ENCODE measurements around the gene INSRR.

INSRR gene

GRCh38 chr1:156858959-156859522 lies at the start of gene INSRR:
INSRR (minus strand) TSS chr1:156859117; CDS start chr1:156858621, 496 bp downstream.
- DNase-seq (ENCODE audit: low read depth): no peak

GRCh38 chr1:156908541-156908940 lies 49.6 kb upstream of the INSRR start:
- no peak for DNase-seq (ENCODE audit: low read depth)

- no peak for DNase-seq (ENCODE audit: low read depth)
Observed at GRCh38 chr1:156906206-156906906, 47.4 kb upstream of the INSRR start.

GRCh38 chr1:156905651-156906050 lies 46.7 kb upstream of the INSRR start:
- no peak for DNase-seq (ENCODE audit: low read depth)

GRCh38 chr1:156905176-156905575 lies 46.3 kb upstream of the INSRR start:
- DNase-seq (ENCODE audit: low read depth): no peak

- no peak for DNase-seq (ENCODE audit: low read depth)
Observed at GRCh38 chr1:156904187-156904959, 45.5 kb upstream of the INSRR start.

- DNase-seq (ENCODE audit: low read depth): no peak
Observed at GRCh38 chr1:156903328-156904091, 44.6 kb upstream of the INSRR start.

GRCh38 chr1:156901966-156902915 lies 43.3 kb upstream of the INSRR start:
- DNase-seq (ENCODE audit: low read depth): no peak

- no peak for DNase-seq (ENCODE audit: low read depth)
Observed at GRCh38 chr1:156901590-156901900, 42.6 kb upstream of the INSRR start.

GRCh38 chr1:156900896-156901589 lies 42.1 kb upstream of the INSRR start:
- DNase-seq (ENCODE audit: low read depth): no peak

- DNase-seq (ENCODE audit: low read depth): no peak
Observed at GRCh38 chr1:156899956-156900718, 41.2 kb upstream of the INSRR start.

- no peak for DNase-seq (ENCODE audit: low read depth)
Observed at GRCh38 chr1:156898971-156899664, 40.2 kb upstream of the INSRR start.

GRCh38 chr1:156898161-156898566 lies 39.2 kb upstream of the INSRR start:
- no peak for DNase-seq (ENCODE audit: low read depth)

- DNase-seq (ENCODE audit: low read depth): peak; percentile 56
Observed at GRCh38 chr1:156897078-156897825, 38.3 kb upstream of the INSRR start.

GRCh38 chr1:156896490-156897033 lies 37.6 kb upstream of the INSRR start:
- peak; percentile 91 for DNase-seq (ENCODE audit: low read depth)

GRCh38 chr1:156895927-156896326 lies 37.0 kb upstream of the INSRR start:
- no peak for DNase-seq (ENCODE audit: low read depth)

- DNase-seq (ENCODE audit: low read depth): no peak
Observed at GRCh38 chr1:156895455-156895812, 36.5 kb upstream of the INSRR start.

- DNase-seq (ENCODE audit: low read depth): no peak
Observed at GRCh38 chr1:156894711-156895454, 36.0 kb upstream of the INSRR start.

Data from HS-5 (cell line).